Caco-2 (cell line): Measurements from ENCODE around the gene ARV1. TPM values are rescaled to one million over a fixed set of nuclear protein-coding genes. Genes with fewer than 3 reads are reported as not detected.

Experiments used
- BruUV-seq: library from RNA; stranded (reverse); fragments of 400-500 nt; replicated peaks from 2 replicates; lab custom pipeline; 2021; lab: Mats Ljungman, UMichigan
- CTCF ChIA-PET: fragments of 300-600 bp; sonication (Branson Sonifier 250); formaldehyde crosslinking; loops from one replicate; lab custom pipeline; 2022; ENCODE audit warnings: antibody characterized with exemption; lab: Charles Lee
- POLR2A ChIA-PET: fragments of 300-600 bp; sonication (Branson Sonifier 250); formaldehyde crosslinking; loops from one replicate; lab custom pipeline; 2022; ENCODE audit warnings: antibody characterized with exemption; lab: Charles Lee
- DNase-seq, 2 experiments: peaks; one replicate each; pipeline versions ENCODE4 v3.0.0 to v3.0.0-alpha.2; 2020 to 2022
- H3K27me3 ChIP-seq: replicated peaks from 2 replicates; pipeline ENCODE4 v1.6.0; 2011; ENCODE audit warnings: low read length; ENCODE audit not compliant: control insufficient read depth, insufficient read depth
- H3K36me3 ChIP-seq: 2 replicates; pipeline ENCODE4 v1.5.1; 2011; ENCODE audit warnings: low read length; ENCODE audit not compliant: control insufficient read depth, insufficient read depth
- H3K4me1 ChIP-seq: fragments of 250-450 bp; sonication (Bioruptor Pico); 2 replicates; pipeline ENCODE4 v1.5.1; 2020; ENCODE audit warnings: mild to moderate bottlenecking
- H3K4me3 ChIP-seq: 2 replicates; pipeline ENCODE4 v1.5.1; 2011; ENCODE audit warnings: low read depth, mild to moderate bottlenecking, control low read depth, low read length
- H3K9me3 ChIP-seq: fragments of 250-450 bp; sonication (Bioruptor Pico); 2 replicates; pipeline ENCODE4 v1.5.1; 2020; ENCODE audit warnings: mild to moderate bottlenecking, moderate library complexity
- H3K27ac Mint-ChIP-seq: one replicate; pipeline ENCODE4 v1.8.0; 2022; ENCODE audit warnings: mixed read lengths; ENCODE audit not compliant: unreplicated experiment
- H3K27me3 Mint-ChIP-seq: one replicate; pipeline ENCODE4 v1.8.0; 2022; ENCODE audit warnings: mixed read lengths; ENCODE audit not compliant: insufficient read depth, unreplicated experiment
- H3K36me3 Mint-ChIP-seq: one replicate; pipeline ENCODE4 v1.8.0; 2022; ENCODE audit warnings: mild to moderate bottlenecking, mixed read lengths; ENCODE audit not compliant: insufficient read depth, unreplicated experiment
- H3K4me1 Mint-ChIP-seq: one replicate; pipeline ENCODE4 v1.8.0; 2022; ENCODE audit warnings: low read depth, mixed read lengths; ENCODE audit not compliant: unreplicated experiment
- H3K4me3 Mint-ChIP-seq: one replicate; pipeline ENCODE4 v1.8.0; 2022; ENCODE audit warnings: mild to moderate bottlenecking, moderate library complexity, mixed read lengths; ENCODE audit not compliant: unreplicated experiment
- H3K9me3 Mint-ChIP-seq: one replicate; pipeline ENCODE4 v1.8.0; 2022; ENCODE audit warnings: mixed read lengths; ENCODE audit not compliant: unreplicated experiment
- CTCF ChIP-seq, 2 experiments: fragments of 200-600 bp in 1 of 2; IDR thresholded peaks; 1 replicate in 1 of 2; 2 replicates in 1 of 2; pipeline versions ENCODE4 v1.5.1 to v1.8.0; 2011 to 2022; ENCODE audit warnings: antibody characterized with exemption in 1 of 2, control low read depth in 1 of 2, inconsistent platforms in 1 of 2, low read depth in 1 of 2, low read length in 1 of 2, mild to moderate bottlenecking in 1 of 2, moderate library complexity in 1 of 2; ENCODE audit not compliant: insufficient read depth in 1 of 2, severe bottlenecking in 1 of 2, unreplicated experiment in 1 of 2
- intact Hi-C: fragments of 100-400 bp; cut with micrococcal nuclease; formaldehyde crosslinking; loops from one replicate; pipeline ENCODE4 v1.10.0; 2022; ENCODE audit not compliant: unreplicated experiment
- total RNA-seq: library from RNA; stranded (reverse); gene quantifications from 2 replicates; pipeline ENCODE4 v1.2.3, GENCODE V29; 2022

Gene ARV1
- total RNA-seq, 1 experiment from 2014 or later, result 9.8 TPM

DNA sequence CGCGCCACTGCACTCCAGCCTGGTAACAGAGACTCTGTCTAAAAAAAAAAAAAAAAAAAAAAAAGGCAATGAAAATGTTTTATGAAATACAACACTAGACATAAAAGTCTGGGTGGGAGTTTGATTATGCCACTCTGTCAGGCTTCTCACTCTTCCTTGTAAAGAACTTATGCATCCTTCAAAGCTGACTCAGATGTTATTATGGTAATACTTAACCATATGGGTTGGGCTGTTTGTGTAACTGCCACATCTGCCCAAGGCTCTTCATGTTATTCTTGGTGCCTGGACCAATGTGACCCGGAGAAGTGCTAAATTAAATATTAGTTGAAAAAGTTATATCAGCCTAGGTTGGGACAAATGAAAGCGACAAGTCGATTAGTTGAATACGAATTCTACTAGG lies 37.3 kb downstream of the ARV1 start:
- no peak for DNase-seq
- H3K4me3 Mint-ChIP-seq, result no peak overlapping the region
- intact Hi-C loops, result loop anchor here (10.0 kb wide), 1 partner anchor 221 kb away; no protein-coding TSS in a partner anchor
- Histone ChIP-seq H3K27me3 (no peaks in the 10 kb centered on the region), H3K36me3 (peaks cover 1% of the 10 kb centered on the region; the same call in 1 of the 2 replicates), H3K9me3 (no peaks in the 10 kb centered on the region), H3K4me3 (no peak overlapping the region), H3K4me1 (no peaks in the 10 kb centered on the region)
- ChIA-PET POLR2A (no interaction called here), CTCF (interaction anchor here (1.9 kb wide), 2 partner anchors 76 to 190 kb away, joined by 7 to 8 read pairs; no protein-coding TSS in a partner anchor)
- no peak overlapping the region for H3K27ac Mint-ChIP-seq
- no peak for TF ChIP-seq CTCF (IDR thresholded peaks at IDR 0.05; ENCODE audit: insufficient read depth in 1 of 2, low read depth in 1 of 2, low read length in 1 of 2, severe bottlenecking in 1 of 2, unreplicated experiment in 1 of 2)
- no TSS peak for BruUV-seq
- H3K36me3 Mint-ChIP-seq, result peaks cover 18% of the 10 kb centered on the region
- H3K4me1 Mint-ChIP-seq, result no peaks in the 10 kb centered on the region
- H3K27me3 Mint-ChIP-seq, result no peaks in the 10 kb centered on the region
- H3K9me3 Mint-ChIP-seq, result no peaks in the 10 kb centered on the region

DNA sequence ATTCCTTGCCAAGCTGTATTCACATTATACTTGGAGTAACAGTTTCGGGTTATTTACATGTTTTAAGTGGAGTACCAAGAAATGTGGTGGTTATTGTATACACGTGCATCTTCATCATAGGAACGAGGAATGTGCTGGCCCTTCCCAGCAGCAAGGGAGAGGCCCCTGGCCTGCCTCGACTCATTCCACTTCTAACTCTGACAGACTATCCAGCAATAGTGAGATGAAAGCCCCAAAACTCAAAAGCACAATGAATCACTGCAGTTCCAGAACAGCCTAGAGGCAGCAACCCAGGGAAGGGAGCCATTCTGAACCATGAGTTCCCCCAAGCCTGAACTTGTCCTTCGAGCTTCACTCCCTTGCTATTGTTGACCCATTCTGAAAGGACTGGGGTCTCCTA lies 38.1 kb downstream of the ARV1 start:
- H3K4me3 ChIP-seq, result no peak overlapping the region
- BruUV-seq, result no TSS peak

GRCh38 chr1:231019711-231020110 lies 40.8 kb downstream of the ARV1 start:
- Mint-ChIP-seq H3K36me3 (peaks cover 33% of the 10 kb centered on the region), H3K27ac (no peak overlapping the region), H3K4me1 (no peaks in the 10 kb centered on the region), H3K4me3 (no peak overlapping the region), H3K27me3 (no peaks in the 10 kb centered on the region), H3K9me3 (no peaks in the 10 kb centered on the region)
- ChIA-PET CTCF (no interaction called here), POLR2A (no interaction called here)
- intact Hi-C loops, result loop anchor here (10.0 kb wide), 1 partner anchor 225 kb away; no protein-coding TSS in a partner anchor
- no peak for DNase-seq
- no peak for TF ChIP-seq CTCF (IDR thresholded peaks at IDR 0.05; ENCODE audit: insufficient read depth in 1 of 2, low read depth in 1 of 2, low read length in 1 of 2, severe bottlenecking in 1 of 2, unreplicated experiment in 1 of 2)
- Histone ChIP-seq H3K9me3 (no peaks in the 10 kb centered on the region), H3K27me3 (no peaks in the 10 kb centered on the region), H3K36me3 (peaks cover 1% of the 10 kb centered on the region; the same call in 1 of the 2 replicates), H3K4me3 (no peak overlapping the region), H3K4me1 (no peaks in the 10 kb centered on the region)
- no TSS peak for BruUV-seq

More for the DNA sequence above, 38.1 kb downstream of the ARV1 start:
- Mint-ChIP-seq H3K9me3 (no peaks in the 10 kb centered on the region), H3K27ac (no peak overlapping the region), H3K4me1 (no peaks in the 10 kb centered on the region), H3K27me3 (no peaks in the 10 kb centered on the region), H3K36me3 (peaks cover 24% of the 10 kb centered on the region), H3K4me3 (no peak overlapping the region)
- POLR2A ChIA-PET, result no interaction called here
- no peak for TF ChIP-seq CTCF (IDR thresholded peaks at IDR 0.05; ENCODE audit: insufficient read depth in 1 of 2, low read depth in 1 of 2, low read length in 1 of 2, severe bottlenecking in 1 of 2, unreplicated experiment in 1 of 2)
- no peak for DNase-seq
- Histone ChIP-seq H3K4me1 (no peaks in the 10 kb centered on the region), H3K9me3 (no peaks in the 10 kb centered on the region), H3K27me3 (no peaks in the 10 kb centered on the region), H3K36me3 (peaks cover 1% of the 10 kb centered on the region; the same call in 1 of the 2 replicates)
- intact Hi-C loops, result loop anchor here (10.0 kb wide), 1 partner anchor 222 kb away; no protein-coding TSS in a partner anchor
- CTCF ChIA-PET, result no interaction called here
